HepG2 (cell line): ENCODE measurements around the gene MCRIP2. TPM values are rescaled to one million over a fixed set of nuclear protein-coding genes. Genes with fewer than 3 reads are reported as not detected.

ENCODE experiments used
- ARID2 ChIP-seq: sonication (generic); formaldehyde crosslinking; IDR thresholded peaks from 2 replicates; pipeline ENCODE4 v1.8.1; 2022; ENCODE audit warnings: mild to moderate bottlenecking, missing genetic modification reagents, borderline replicate concordance
- ATRX ChIP-seq: sonication (generic); formaldehyde crosslinking; IDR thresholded peaks from 2 replicates; pipeline ENCODE4 v1.4.0; 2020; ENCODE audit warnings: missing genetic modification reagents, borderline replicate concordance
- DDIT3 ChIP-seq: sonication (generic); formaldehyde crosslinking; IDR thresholded peaks from 2 replicates; pipeline ENCODE4 v1.4.0; 2020; ENCODE audit warnings: mild to moderate bottlenecking, missing genetic modification reagents
- HOXA5 ChIP-seq: sonication (generic); formaldehyde crosslinking; IDR thresholded peaks from 2 replicates; pipeline ENCODE4 v1.4.0; 2020; ENCODE audit warnings: missing genetic modification reagents
- ISX ChIP-seq: sonication (generic); formaldehyde crosslinking; conservative IDR thresholded peaks from 2 replicates; pipeline ENCODE4 v1.5.0; 2020; ENCODE audit warnings: missing genetic modification reagents
- SALL1 ChIP-seq: sonication (generic); formaldehyde crosslinking; IDR thresholded peaks from 2 replicates; pipeline ENCODE4 v1.8.0; 2022; ENCODE audit warnings: mild to moderate bottlenecking, missing genetic modification reagents
- SP5 ChIP-seq: IDR thresholded peaks from 2 replicates; pipeline ENCODE4 v1.6.1; 2016; ENCODE audit warnings: low read depth, borderline replicate concordance
- TCF7L2 ChIP-seq: IDR thresholded peaks from 2 replicates; pipeline ENCODE4 v1.6.1; 2011; ENCODE audit warnings: mild to moderate bottlenecking, low read depth, low read length, moderate library complexity
- ZFP1 ChIP-seq: IDR thresholded peaks from 2 replicates; pipeline ENCODE4 v1.6.1; 2016
- ZFP41 ChIP-seq: sonication (generic); formaldehyde crosslinking; IDR thresholded peaks from 2 replicates; pipeline ENCODE4 v1.4.0; 2020; ENCODE audit warnings: mild to moderate bottlenecking, missing genetic modification reagents, borderline replicate concordance
- ZMYM4 ChIP-seq: sonication (generic); formaldehyde crosslinking; IDR thresholded peaks from 2 replicates; pipeline ENCODE4 v1.8.1; 2023; ENCODE audit warnings: mild to moderate bottlenecking, missing genetic modification reagents
- ZNF282 ChIP-seq: fragments of 450-650 bp; IDR thresholded peaks from 2 replicates; pipeline ENCODE4 v1.6.1; 2018; ENCODE audit not compliant: partially characterized antibody
- ZNF333 ChIP-seq: sonication (generic); formaldehyde crosslinking; IDR thresholded peaks from 2 replicates; pipeline ENCODE4 v1.4.0; 2020; ENCODE audit warnings: mild to moderate bottlenecking, missing genetic modification reagents, borderline replicate concordance
- ZNF460 ChIP-seq: sonication (generic); formaldehyde crosslinking; IDR thresholded peaks from 2 replicates; pipeline ENCODE4 v1.5.1; 2020; ENCODE audit warnings: missing genetic modification reagents, mild to moderate bottlenecking, borderline replicate concordance
- ZNF572 ChIP-seq: sonication (generic); formaldehyde crosslinking; IDR thresholded peaks from 2 replicates; pipeline ENCODE4 v1.5.1; 2020; ENCODE audit warnings: mild to moderate bottlenecking, missing genetic modification reagents
- ZNF609 ChIP-seq: sonication (generic); formaldehyde crosslinking; IDR thresholded peaks from 2 replicates; pipeline ENCODE4 v1.4.0; 2020; ENCODE audit warnings: mild to moderate bottlenecking, missing genetic modification reagents, borderline replicate concordance
- polyA plus RNA-seq, 8 experiments: library from polyadenylated mRNA; depleted of rRNA in 3 of 8; stranded (reverse) in 7 of 8; unstranded in 1 of 8; fragments of >200 nt; fragmentation: Illumina TruSeq in 4 of 8; extraction: Trizol in 4 of 8; gene quantifications; 2 replicates each; pipeline versions ENCODE4 v1.2.1 to v1.2.3, GENCODE V29; 2011 to 2016; ENCODE audit warnings: low read depth in 4 of 8, missing spikeins in 1 of 8, mixed read lengths in 1 of 8; ENCODE audit not compliant: insufficient read depth in 1 of 8
- total RNA-seq, 5 experiments: library from RNA; depleted of rRNA; stranded (reverse); fragments of >200 nt; fragmentation: Illumina TruSeq; extraction: Trizol; gene quantifications; 2 replicates each; pipeline ENCODE4 v1.2.3, GENCODE V29; 2016; ENCODE audit warnings: low read depth in 1 of 5
- TF ChIP-seq, protein P1 (sequence below), 2 experiments: sonication (generic) in 1 of 2; formaldehyde crosslinking in 1 of 2; IDR thresholded peaks; 2 replicates each; pipeline versions ENCODE4 v1.4.0 to v1.6.1; 2016 to 2020; ENCODE audit warnings: borderline replicate concordance in 1 of 2, low read depth in 1 of 2, mild to moderate bottlenecking in 1 of 2, missing genetic modification reagents in 1 of 2
- TF ChIP-seq, protein P2 (sequence below): sonication (generic); formaldehyde crosslinking; IDR thresholded peaks from 2 replicates; pipeline ENCODE4 v1.4.0; 2020; ENCODE audit warnings: missing genetic modification reagents

MCRIP2 gene
- total and polyA plus RNA-seq, 2 of the 13 experiments (the other 11 are each of a cell fraction or from before 2014, with no cell fraction given), result 39.6 to 76.7 TPM

GRCh38 chr16:645852-646678 lies 4.4 kb downstream of the MCRIP2 start (continued):
- no peak for TF ChIP-seq ZNF609 (CRISPR knock-in tag)
- TF ChIP-seq ARID2 (CRISPR knock-in tag), result no peak
- TF ChIP-seq HOXA5 (CRISPR knock-in tag), result no peak
- no peak for TF ChIP-seq ZNF282
- 0 out of 2 replicates have a peak, but pooled peaks have one; percentile 41 for TF ChIP-seq ZFP1
- TF ChIP-seq ZNF460 (CRISPR knock-in tag), result no peak
- no peak for TF ChIP-seq TCF7L2
- TF ChIP-seq ZNF572 (CRISPR knock-in tag), result no peak
- TF ChIP-seq DDIT3 (CRISPR knock-in tag), result no peak
- TF ChIP-seq ZFP41 (CRISPR knock-in tag), result no peak
- no peak for TF ChIP-seq ZNF333 (CRISPR knock-in tag)
- no peak for TF ChIP-seq ATRX (CRISPR knock-in tag)
- 0 out of 2 replicates have a peak, but pooled peaks have one; percentile 27 for TF ChIP-seq ZMYM4 (CRISPR knock-in tag)
- TF ChIP-seq SALL1 (CRISPR knock-in tag), result peak; percentile 64
- TF ChIP-seq, protein P1, sequence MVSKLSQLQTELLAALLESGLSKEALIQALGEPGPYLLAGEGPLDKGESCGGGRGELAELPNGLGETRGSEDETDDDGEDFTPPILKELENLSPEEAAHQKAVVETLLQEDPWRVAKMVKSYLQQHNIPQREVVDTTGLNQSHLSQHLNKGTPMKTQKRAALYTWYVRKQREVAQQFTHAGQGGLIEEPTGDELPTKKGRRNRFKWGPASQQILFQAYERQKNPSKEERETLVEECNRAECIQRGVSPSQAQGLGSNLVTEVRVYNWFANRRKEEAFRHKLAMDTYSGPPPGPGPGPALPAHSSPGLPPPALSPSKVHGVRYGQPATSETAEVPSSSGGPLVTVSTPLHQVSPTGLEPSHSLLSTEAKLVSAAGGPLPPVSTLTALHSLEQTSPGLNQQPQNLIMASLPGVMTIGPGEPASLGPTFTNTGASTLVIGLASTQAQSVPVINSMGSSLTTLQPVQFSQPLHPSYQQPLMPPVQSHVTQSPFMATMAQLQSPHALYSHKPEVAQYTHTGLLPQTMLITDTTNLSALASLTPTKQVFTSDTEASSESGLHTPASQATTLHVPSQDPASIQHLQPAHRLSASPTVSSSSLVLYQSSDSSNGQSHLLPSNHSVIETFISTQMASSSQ (IDR thresholded peaks at IDR 0.05; ENCODE audit: low read depth), result no peak
- TF ChIP-seq, protein P1 (CRISPR knock-in tag; IDR thresholded peaks at IDR 0.05; ENCODE audit: borderline replicate concordance), result no peak
- TF ChIP-seq, protein P2, sequence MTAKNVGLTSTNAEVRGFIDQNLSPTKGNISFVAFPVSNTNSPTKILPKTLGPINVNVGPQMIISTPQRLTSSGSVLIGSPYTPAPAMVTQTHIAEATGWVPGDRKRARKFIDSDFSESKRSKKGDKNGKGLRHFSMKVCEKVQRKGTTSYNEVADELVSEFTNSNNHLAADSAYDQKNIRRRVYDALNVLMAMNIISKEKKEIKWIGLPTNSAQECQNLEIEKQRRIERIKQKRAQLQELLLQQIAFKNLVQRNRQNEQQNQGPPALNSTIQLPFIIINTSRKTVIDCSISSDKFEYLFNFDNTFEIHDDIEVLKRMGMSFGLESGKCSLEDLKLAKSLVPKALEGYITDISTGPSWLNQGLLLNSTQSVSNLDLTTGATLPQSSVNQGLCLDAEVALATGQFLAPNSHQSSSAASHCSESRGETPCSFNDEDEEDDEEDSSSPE (CRISPR knock-in tag), result no peak
- TF ChIP-seq ISX (CRISPR knock-in tag), result no peak
- TF ChIP-seq SP5 (CRISPR knock-in tag), result peak; percentile 52
